SKM-1 treated with dmso at 0.1 percent for 144 hours (cell line): ENCODE results near the gene EGFL6.
"Not testable (repeated sequence)": the region's sequence is repeated elsewhere in the genome, so short reads cannot be mapped to it uniquely, and the experiment has no call there.

Experiments
- DNase-seq: peaks from one replicate; lab custom pipeline; 2025; ENCODE audit not compliant: unreplicated experiment; lab: John Stamatoyannopoulos, UW

The EGFL6 gene

DNA sequence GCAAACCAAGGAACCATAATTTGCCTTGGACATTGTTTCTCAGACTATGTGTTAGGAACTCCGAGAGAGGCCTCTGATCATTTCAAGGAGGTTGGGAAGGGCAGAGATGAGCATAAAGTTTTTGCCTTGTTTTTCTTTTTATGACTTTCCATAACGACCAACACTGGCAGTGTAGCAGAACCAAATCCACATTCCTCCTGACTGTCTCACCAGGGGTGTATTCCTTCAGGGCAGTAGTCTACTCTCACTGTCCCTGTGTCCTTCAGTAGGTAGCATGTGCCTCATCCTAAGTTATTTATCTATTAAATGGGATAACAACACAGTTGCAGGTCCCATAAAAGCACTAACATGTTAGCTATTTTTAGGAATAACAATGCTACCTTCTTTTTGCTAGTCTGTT, 20.8 kb downstream of the EGFL6 start:
- DNase-seq: no peak

DNA sequence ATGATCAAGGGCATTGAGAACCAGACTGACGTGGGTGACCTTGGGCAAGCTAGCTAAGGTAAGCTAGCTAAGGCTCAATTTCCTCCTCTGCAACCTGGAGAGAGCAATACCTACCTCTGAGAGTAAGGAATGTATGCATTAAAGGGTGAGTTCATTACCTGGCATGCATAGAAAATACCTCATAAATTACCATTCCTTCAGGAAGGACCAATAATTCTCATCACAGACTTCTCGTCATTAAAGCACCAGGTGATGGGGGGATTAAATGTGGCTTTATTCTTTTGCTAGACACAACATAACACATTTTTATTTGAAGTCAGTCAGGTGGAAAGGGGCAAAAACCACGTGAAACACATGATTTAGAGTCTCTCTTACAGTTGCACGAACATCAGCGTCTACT, 21.5 kb downstream of the EGFL6 start:
- DNase-seq: no peak

- no peak for DNase-seq
Observed at GRCh38 chrX:13597874-13598273, 28.5 kb downstream of the EGFL6 start.

GRCh38 chrX:13598877-13599276, 29.5 kb downstream of the EGFL6 start:
- no peak for DNase-seq

- DNase-seq: no peak
Observed at GRCh38 chrX:13599491-13599890, 30.1 kb downstream of the EGFL6 start.

GRCh38 chrX:13605611-13606010, 36.2 kb downstream of the EGFL6 start:
- DNase-seq: no peak

- DNase-seq: no peak
Observed at GRCh38 chrX:13607331-13607995, 38.1 kb downstream of the EGFL6 start.

DNA sequence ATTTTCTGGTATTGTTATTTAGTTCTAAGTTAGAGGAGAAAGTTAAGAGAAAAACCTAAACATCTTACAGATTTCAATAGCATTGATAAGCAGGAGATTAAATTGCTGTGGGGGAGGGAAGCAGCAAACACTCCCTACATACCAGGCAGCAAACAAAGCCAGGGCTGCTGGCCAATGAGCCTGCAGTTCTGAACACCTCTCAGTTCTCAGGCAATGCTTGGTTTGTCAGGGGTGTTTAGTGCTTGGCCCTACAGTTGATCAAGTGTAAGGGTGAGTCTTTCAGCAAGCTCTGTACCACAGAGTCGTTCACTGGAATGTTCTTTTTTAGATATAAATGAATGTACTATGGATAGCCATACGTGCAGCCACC, 38.6 kb downstream of the EGFL6 start:
- DNase-seq: no peak

DNA sequence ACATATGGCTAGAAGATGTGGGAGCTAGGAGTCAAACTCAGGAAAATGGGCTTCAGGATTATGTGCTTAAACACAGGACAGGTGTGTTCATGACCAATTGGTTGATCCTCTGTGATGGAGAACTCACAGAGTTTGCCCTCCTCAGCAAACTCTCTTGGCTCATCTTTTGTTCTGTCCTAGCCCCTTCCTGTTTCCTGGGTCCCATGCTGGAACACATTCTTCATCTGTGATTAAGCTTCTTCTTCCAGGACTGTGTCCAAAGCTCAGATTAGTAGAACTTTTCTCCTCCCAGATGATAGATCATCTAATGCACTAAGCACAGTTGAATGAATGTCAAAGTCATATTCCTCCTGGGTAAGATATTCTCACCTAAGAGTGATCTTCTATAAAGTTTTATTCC, 44.8 kb downstream of the EGFL6 start:
- DNase-seq: no peak

- DNase-seq: no peak
Observed at GRCh38 chrX:13620207-13620606, 50.8 kb downstream of the EGFL6 start.

DNA sequence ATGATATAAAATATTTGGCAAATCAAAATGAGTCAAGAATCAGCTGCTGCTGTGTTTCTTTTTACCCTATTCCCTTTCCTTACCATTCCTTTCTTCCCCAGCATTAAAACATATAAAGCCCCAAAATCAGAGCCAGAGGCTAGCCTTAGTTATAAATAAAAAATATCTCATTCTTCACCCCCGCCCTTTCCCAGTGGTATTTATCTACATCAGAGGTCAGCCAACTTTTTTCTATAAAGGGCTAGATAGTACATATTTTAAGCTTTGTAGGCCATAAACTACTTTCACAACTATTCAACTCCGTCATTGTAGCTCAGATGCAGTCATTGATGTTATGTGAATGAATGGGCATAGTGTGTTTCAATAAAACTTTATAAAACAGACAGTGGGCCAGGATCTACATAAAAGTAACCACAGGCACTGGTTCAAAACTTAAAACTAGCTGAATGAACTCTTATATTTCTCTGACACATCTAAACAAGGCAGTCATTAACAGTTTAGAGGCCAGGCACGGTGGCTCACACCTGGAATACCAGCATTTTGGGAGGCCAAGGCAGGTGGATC, 53.1 kb downstream of the EGFL6 start:
- no peak for DNase-seq

GRCh38 chrX:13627306-13627705, 57.9 kb downstream of the EGFL6 start:
- DNase-seq: no peak

- DNase-seq: not testable (repeated sequence)
Observed at GRCh38 chrX:13637224-13637623, 67.8 kb downstream of the EGFL6 start.

GRCh38 chrX:13638021-13638420, 68.6 kb downstream of the EGFL6 start:
- DNase-seq: no peak

DNA sequence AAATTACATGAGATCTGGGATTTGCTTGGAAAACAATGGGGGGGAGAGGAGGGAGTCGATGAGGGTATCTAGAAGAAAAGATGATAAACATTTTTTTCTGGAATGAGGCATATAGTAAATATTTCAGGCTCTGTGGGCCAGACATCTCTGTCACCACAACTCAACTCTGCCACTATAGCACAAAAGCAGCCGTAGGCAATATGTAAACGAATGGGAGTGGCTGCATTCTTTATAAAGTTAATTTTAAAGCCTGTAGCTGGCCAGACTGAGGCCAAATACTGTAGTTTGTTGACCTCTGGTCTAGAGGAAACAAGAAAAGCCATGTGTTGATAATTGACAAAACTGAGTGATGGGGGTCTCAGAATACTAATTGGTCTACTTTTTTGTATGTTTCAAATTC, 69.4 kb downstream of the EGFL6 start:
- no peak for DNase-seq

- DNase-seq: not testable (repeated sequence)
Observed at GRCh38 chrX:13641684-13642083, 72.3 kb downstream of the EGFL6 start.

DNA sequence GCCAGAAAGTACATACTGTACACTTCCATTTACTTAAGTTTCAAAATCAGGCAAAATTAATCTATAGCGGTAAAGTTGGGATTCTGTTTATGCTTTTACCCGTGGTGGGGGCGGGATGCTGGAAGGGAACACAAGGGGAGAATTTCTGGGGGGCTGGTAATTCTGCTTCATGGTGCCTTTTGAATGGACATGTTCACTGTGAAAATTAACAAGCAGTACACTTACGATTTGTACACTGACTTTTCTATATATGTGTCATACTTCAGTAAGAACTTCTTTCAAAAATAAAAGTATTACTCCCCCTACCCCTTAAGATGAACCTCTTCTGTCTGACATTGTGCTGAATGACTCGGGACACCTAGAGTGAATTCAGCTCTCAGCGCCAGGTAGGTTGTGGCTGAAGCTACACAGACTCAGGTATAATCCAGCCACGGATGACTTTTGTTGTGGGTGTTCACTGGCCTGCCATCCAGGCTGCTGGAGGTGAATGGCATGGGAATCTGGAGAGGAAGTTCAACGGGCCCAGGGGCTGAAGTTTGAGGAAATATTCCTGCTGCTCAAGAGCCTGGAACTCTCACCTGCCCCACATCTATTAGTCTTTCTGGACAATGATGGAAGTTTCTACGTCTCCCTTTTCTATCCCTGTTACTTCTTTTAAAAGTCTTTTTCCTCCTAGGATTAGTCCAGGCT, 76.2 kb downstream of the EGFL6 start:
- DNase-seq: no peak

DNA sequence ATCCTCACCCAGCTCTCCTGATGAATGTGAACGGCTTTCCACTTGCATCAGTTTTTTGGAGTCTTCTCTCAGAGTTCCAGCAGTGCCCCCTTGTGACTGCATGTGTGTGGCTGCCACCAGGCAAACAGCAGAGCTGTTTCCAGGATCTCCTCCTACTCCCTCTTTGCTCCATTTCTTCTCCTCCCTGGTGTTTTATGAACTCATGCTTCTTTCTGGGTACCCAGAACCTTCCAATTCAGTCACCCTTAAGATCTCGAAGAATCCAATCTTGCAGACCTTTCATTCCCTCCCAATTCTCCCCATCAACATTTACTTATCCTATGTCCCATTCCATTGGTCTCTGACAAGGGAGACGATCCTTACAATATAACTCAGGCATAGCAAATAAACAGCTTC, 76.8 kb downstream of the EGFL6 start:
- peak; percentile 5 for DNase-seq

GRCh38 chrX:13647709-13648212, 78.4 kb downstream of the EGFL6 start:
- DNase-seq: no peak

- not testable (repeated sequence) for DNase-seq
Observed at GRCh38 chrX:13648336-13648735, 78.9 kb downstream of the EGFL6 start.

DNA sequence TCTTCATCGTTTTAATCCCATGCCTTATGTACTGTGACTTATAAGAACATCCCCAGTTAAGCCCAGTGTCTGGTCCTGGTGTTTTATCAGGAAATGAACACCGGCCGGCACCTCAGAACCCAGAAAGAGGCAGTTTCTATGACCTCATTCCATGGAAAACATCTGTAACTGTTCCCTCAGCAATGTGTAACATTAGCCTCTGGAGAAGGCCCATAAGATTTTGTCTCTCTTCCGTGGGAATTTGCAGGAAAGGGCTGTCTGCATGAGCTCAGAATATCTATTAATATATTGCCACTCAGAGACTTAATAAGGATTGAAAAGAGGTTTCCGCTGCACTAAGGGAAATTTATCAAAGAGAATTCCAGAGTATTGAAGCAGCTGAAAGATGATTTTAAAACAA, 80.4 kb downstream of the EGFL6 start:
- DNase-seq: no peak

GRCh38 chrX:13650318-13650717, 80.9 kb downstream of the EGFL6 start:
- no peak for DNase-seq
